Measurements from ENCODE around the gene TRIM66.
A peak's percentile ranks its signal among the peaks of the same experiment; 100 is the strongest.

TRIM66 gene

DNA sequence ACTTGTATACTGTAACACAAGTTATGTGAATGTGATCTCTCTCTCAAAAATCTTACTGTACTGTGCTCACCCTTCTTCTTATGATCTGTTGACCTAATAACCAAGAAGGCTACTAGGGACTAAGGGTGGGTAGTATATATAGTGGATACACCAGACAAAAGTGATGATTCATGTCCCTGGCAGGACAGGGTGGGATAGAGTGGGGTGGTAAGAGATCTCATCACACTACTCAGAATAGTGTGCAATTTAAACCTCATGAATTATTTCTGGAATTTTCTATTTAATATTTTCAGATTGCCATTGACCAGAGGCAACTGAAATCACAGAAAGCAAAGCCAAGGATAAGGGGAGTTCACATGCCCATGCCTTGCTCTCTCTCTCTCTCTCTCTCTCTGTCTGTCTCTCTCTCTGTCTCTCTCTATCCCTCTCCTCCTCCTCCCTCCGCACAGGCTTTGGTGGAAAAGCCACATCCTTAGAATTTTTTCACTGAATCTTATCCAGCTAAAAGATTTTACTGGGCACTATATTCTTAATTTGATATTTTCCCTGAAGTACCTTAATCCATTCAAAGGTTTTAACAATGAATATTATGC lies 76.4 kb downstream of the TRIM66 start:
- no peak for DNase-seq (ENCODE audit: low read depth)
- TF ChIP-seq, protein P1, sequence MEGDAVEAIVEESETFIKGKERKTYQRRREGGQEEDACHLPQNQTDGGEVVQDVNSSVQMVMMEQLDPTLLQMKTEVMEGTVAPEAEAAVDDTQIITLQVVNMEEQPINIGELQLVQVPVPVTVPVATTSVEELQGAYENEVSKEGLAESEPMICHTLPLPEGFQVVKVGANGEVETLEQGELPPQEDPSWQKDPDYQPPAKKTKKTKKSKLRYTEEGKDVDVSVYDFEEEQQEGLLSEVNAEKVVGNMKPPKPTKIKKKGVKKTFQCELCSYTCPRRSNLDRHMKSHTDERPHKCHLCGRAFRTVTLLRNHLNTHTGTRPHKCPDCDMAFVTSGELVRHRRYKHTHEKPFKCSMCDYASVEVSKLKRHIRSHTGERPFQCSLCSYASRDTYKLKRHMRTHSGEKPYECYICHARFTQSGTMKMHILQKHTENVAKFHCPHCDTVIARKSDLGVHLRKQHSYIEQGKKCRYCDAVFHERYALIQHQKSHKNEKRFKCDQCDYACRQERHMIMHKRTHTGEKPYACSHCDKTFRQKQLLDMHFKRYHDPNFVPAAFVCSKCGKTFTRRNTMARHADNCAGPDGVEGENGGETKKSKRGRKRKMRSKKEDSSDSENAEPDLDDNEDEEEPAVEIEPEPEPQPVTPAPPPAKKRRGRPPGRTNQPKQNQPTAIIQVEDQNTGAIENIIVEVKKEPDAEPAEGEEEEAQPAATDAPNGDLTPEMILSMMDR (IDR thresholded peaks at IDR 0.05; ENCODE audit: low read depth, low read length, missing control alignments), result no peak

DNA sequence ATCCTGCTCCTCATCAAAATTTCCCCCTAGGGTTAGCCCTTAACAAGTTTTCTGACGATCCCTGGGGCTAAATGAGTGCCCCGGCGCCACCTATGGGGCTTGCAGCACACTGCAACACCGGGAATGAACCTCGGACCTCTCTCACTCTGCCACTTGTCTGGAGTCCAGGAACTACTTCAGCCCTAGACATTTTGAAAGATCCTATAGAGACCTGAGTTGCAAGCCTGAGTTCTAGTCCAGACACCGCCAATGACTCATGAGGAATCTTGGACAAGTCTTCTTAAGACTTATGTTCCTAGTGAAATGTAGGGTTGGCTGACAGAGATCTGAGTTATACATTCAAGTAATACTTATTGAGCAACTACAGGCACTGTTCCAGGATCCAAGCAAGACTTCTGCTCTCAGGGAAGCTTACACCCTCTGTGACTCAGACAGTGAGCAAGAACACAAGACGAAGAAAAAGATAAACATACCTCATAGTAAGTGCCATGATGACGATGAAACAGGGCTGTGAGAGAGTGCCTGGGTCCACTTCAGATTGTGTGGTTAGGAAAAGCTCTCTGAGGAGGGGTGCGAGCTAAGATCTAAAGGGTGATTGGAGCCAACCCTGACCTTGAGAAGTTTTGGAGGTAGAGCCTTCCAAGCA lies 78.3 kb downstream of the TRIM66 start:
- no peak overlapping the region for H3K4me3 ChIP-seq (ENCODE audit: low read depth, low read length)
- no peak for DNase-seq (ENCODE audit: low read depth)
- TF ChIP-seq, protein P1 (IDR thresholded peaks at IDR 0.05; ENCODE audit: low read depth, low read length, missing control alignments), result peak; percentile 90

More for the DNA sequence above, 76.4 kb downstream of the TRIM66 start:
- no peak overlapping the region for H3K4me3 ChIP-seq (ENCODE audit: low read depth, low read length)

DNA sequence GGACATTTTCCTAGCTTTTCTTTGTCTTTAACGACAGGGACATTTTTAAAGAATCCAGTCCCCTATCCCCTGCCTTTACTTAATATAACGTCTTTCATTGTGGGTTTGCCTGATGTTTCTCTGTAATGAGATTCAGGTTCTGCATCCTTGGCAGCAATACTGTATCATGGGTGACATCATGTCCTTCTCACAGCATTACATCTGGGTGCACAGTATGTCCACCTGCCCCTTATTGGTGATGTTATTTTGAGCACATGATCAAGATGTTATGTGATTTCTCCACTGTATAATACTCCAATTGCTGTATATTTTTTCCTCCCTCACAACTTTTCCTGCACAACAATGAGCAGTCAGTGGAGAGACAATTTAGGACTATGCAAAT lies 78.8 kb downstream of the TRIM66 start:
- no peak for DNase-seq (ENCODE audit: low read depth)
- H3K4me3 ChIP-seq (ENCODE audit: low read depth, low read length), result no peak overlapping the region
- TF ChIP-seq, protein P1 (IDR thresholded peaks at IDR 0.05; ENCODE audit: low read depth, low read length, missing control alignments), result no peak

DNA sequence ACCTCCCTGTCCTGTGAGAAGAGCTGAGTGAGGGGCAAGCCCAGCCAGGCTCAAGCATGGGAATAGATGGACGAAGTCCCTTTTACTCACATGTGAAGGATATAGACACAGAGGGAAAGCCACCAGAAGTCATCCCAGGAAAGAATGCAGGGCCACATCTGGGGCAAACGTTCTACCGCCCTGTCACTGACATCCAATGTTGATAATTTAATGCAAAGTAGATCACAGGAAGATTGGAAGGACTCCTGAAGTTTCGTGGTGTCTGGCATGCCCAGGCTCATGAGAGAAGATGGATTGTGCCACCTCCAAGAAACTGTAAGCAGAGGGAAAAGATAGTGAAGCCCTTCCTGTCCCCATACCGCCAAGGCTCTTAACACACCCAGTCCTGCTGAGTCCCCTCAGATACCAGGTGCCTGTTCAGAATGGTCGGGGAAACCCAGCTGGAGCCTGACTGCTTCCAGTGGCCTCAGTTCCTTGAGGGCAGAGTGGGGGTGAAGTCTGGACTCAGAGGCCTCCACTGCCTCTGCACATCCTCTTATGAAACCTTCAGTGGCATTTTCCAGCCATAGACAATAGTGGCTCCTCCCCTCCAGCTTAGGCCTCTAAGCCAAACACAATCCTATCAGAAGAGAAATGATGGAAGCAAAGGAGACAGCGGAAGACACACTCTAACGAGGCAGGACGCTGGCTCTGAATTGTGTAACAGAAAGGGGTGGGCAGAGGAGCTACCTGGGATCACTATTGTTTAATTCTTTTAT lies 80.9 kb downstream of the TRIM66 start:
- TF ChIP-seq, protein P1 (IDR thresholded peaks at IDR 0.05; ENCODE audit: low read depth, low read length, missing control alignments), result no peak
- DNase-seq (ENCODE audit: low read depth), result no peak
- no peak overlapping the region for H3K4me3 ChIP-seq (ENCODE audit: low read depth, low read length)

DNA sequence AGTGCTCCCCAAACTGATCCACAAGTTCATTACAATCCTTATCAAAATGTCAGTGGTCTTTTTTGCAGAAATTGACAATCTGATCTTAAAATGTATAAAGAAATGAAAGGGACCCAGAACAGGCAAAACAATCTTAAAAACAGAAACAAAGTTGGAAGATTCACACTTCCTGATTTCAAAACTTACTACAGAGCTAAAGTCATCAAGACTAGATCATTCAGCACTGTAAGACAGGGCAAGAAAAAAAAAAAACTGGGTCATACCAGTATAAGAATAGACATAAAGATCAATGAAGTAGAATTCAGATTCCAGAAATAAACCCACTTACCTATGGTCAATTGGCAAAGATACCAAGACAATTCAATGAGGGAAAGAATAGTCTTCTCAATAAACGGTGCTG lies 84.0 kb downstream of the TRIM66 start:
- TF ChIP-seq, protein P1 (IDR thresholded peaks at IDR 0.05; ENCODE audit: low read depth, low read length, missing control alignments), result no peak
- no peak for DNase-seq (ENCODE audit: low read depth)
- no peak overlapping the region for H3K4me3 ChIP-seq (ENCODE audit: low read depth, low read length)

DNA sequence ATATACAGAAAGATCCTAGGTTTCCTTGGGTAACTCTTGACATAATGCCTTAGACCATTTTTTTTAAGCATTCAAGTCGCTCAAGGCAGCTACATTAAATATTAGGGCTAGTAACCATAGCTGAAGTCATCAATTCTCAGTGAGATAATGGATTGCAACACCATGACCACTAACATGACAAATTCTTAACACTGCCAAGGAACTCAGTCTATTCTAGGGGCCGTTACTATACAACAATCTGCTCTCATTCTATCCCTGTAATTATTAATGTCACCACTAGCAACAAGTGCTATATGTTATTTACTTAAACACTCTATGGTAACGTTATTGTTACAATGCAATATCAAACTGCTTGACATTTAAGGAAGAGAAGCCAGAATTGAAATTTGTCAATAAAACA lies 85.3 kb downstream of the TRIM66 start:
- DNase-seq (ENCODE audit: low read depth), result no peak
- TF ChIP-seq, protein P1 (IDR thresholded peaks at IDR 0.05; ENCODE audit: low read depth, low read length, missing control alignments), result no peak

More for the DNA sequence above, 85.3 kb downstream of the TRIM66 start:
- no peak overlapping the region for H3K4me3 ChIP-seq (ENCODE audit: low read depth, low read length)

Measured in GM12864 (cell line).